H1 (cell line): ENCODE results near the gene B3GAT1. TPM values are rescaled to one million over a fixed set of nuclear protein-coding genes. Genes with fewer than 3 reads are reported as not detected.

ENCODE experiments used
- CTCF ChIA-PET: fragments of 300-600 bp; sonication (Branson Sonifier 250); formaldehyde crosslinking; loops from one replicate; lab custom pipeline; 2021; ENCODE audit not compliant: partially characterized antibody; lab: Charles Lee
- POLR2A ChIA-PET: fragments of 300-600 bp; sonication (Branson Sonifier 250); formaldehyde crosslinking; loops from one replicate; lab custom pipeline; 2021; ENCODE audit warnings: inconsistent platforms; ENCODE audit not compliant: partially characterized antibody; lab: Charles Lee
- DNase-seq, 2 experiments: peaks; one replicate each; pipeline versions ENCODE4 v3.0.0 to v3.0.0-alpha.2; 2010 to 2022; ENCODE audit warnings: low spot score in 2 of 2, low read depth in 1 of 2, mixed read lengths in 1 of 2
- FAIRE-seq: peaks from 2 replicates; lab custom pipeline; 2011; peaks lifted over from hg19 to GRCh38; lab: Jason Lieb, UNC
- H2AFZ ChIP-seq: 2 replicates; pipeline ENCODE4 v1.8.1; 2012; ENCODE audit warnings: low read length, inconsistent platforms
- H2AK5ac ChIP-seq: 2 replicates; pipeline ENCODE4 v1.6.1; 2013; ENCODE audit warnings: low read depth, low read length
- H2BK120ac ChIP-seq: replicated peaks from 2 replicates; pipeline ENCODE3; 2013; ENCODE audit warnings: low read depth, low read length, inconsistent platforms
- H2BK12ac ChIP-seq: 2 replicates; pipeline ENCODE4 v1.6.1; 2013; ENCODE audit warnings: low read depth, low read length
- H2BK15ac ChIP-seq: 2 replicates; pipeline ENCODE4 v1.6.1; 2013; ENCODE audit warnings: low read length
- H2BK20ac ChIP-seq: 2 replicates; pipeline ENCODE4 v1.6.1; 2013; ENCODE audit warnings: low read length
- H2BK5ac ChIP-seq: 2 replicates; pipeline ENCODE4 v1.6.1; 2013; ENCODE audit warnings: low read depth, low read length
- H3K14ac ChIP-seq: 2 replicates; pipeline ENCODE4 v1.6.1; 2013; ENCODE audit warnings: inconsistent platforms; ENCODE audit not compliant: insufficient read length
- H3K18ac ChIP-seq: 2 replicates; pipeline ENCODE4 v1.6.1; 2013; ENCODE audit warnings: low read length; ENCODE audit errors: extremely low read depth
- H3K23ac ChIP-seq: 2 replicates; pipeline ENCODE4 v1.6.1; 2013; ENCODE audit warnings: inconsistent platforms; ENCODE audit not compliant: insufficient read length
- H3K23me2 ChIP-seq: 2 replicates; pipeline ENCODE4 v1.6.1; 2013; ENCODE audit warnings: low read depth, low read length
- H3K27ac ChIP-seq: 2 replicates; pipeline ENCODE4 v1.6.1; 2011; ENCODE audit warnings: low read depth, low read length, inconsistent platforms
- H3K27me3 ChIP-seq, 4 experiments: replicated peaks in 1 of 4; 1 replicate in 1 of 4; 2 replicates in 3 of 4; pipeline versions ENCODE4 v1.6.1 to v1.8.1; 2011 to 2013; ENCODE audit warnings: low read length in 3 of 4, mild to moderate bottlenecking in 3 of 4, inconsistent platforms in 2 of 4, mixed read lengths in 2 of 4, moderate library complexity in 1 of 4; ENCODE audit not compliant: control insufficient read depth in 3 of 4, insufficient read depth in 3 of 4; ENCODE audit errors: extremely low read depth in 1 of 4
- H3K36me3 ChIP-seq, 4 experiments: 2 replicates each; pipeline versions ENCODE4 v1.6.1 to v1.8.1; 2011 to 2013; ENCODE audit warnings: mild to moderate bottlenecking in 4 of 4, low read length in 3 of 4, moderate library complexity in 2 of 4, control low read depth in 1 of 4, inconsistent platforms in 1 of 4; ENCODE audit not compliant: insufficient read depth in 4 of 4, control insufficient read depth in 2 of 4
- H3K4ac ChIP-seq: replicated peaks from 2 replicates; pipeline ENCODE3; 2013; ENCODE audit warnings: low read length, low read depth, mixed read lengths, inconsistent platforms; ENCODE audit not compliant: insufficient read length
- H3K4me1 ChIP-seq, 4 experiments: replicated peaks in 1 of 4; 1 replicate in 1 of 4; 2 replicates in 3 of 4; pipeline versions ENCODE4 v1.6.1 to v1.8.1; 2011 to 2013; ENCODE audit warnings: low read length in 3 of 4, inconsistent platforms in 2 of 4, mixed read lengths in 1 of 4; ENCODE audit not compliant: insufficient read depth in 4 of 4, control insufficient read depth in 3 of 4
- H3K4me2 ChIP-seq, 2 experiments: 2 replicates each; pipeline versions ENCODE4 v1.6.1 to v1.8.1; 2011 to 2013; ENCODE audit warnings: low read depth in 2 of 2, low read length in 2 of 2, control low read depth in 1 of 2, inconsistent platforms in 1 of 2, mild to moderate bottlenecking in 1 of 2; ENCODE audit not compliant: insufficient read depth in 1 of 2
- H3K4me3 ChIP-seq, 4 experiments: fragments of 200-600, 300-600 bp in 1 of 4; sonication (generic), shearing (Covaris generic), sonication (Bioruptor Twin) in 1 of 4; 2 replicates each; pipeline versions ENCODE4 v1.5.1 to v1.8.1; 2011 to 2016; ENCODE audit warnings: low read length in 4 of 4, low read depth in 3 of 4, control low read depth in 2 of 4, inconsistent platforms in 2 of 4, mild to moderate bottlenecking in 2 of 4, mixed read lengths in 1 of 4, moderate library complexity in 1 of 4; ENCODE audit not compliant: insufficient read depth in 2 of 4; ENCODE audit errors: extremely low read depth in 1 of 4
- H3K56ac ChIP-seq: replicated peaks from 2 replicates; pipeline ENCODE3; 2013; ENCODE audit warnings: low read depth, mild to moderate bottlenecking, mixed read lengths, low read length, inconsistent platforms; ENCODE audit not compliant: insufficient read length
- H3K79me1 ChIP-seq: 2 replicates; pipeline ENCODE4 v1.6.1; 2013; ENCODE audit warnings: low read depth, low read length, control low read depth
- H3K79me2 ChIP-seq, 2 experiments: 2 replicates each; pipeline versions ENCODE4 v1.6.1 to v1.8.1; 2012 to 2013; ENCODE audit warnings: low read length in 2 of 2, mild to moderate bottlenecking in 2 of 2, inconsistent platforms in 1 of 2; ENCODE audit not compliant: insufficient read depth in 2 of 2, control insufficient read depth in 1 of 2
- H3K9ac ChIP-seq, 4 experiments: replicated peaks in 1 of 4; 1 replicate in 1 of 4; 2 replicates in 3 of 4; pipeline versions ENCODE4 v1.6.1 to v1.8.1; 2011 to 2013; ENCODE audit warnings: low read depth in 3 of 4, low read length in 3 of 4, control low read depth in 2 of 4, mild to moderate bottlenecking in 2 of 4, moderate library complexity in 2 of 4, inconsistent platforms in 1 of 4; ENCODE audit errors: extremely low read depth in 1 of 4
- H3K9me3 ChIP-seq, 2 experiments: 2 replicates each; pipeline versions ENCODE4 v1.6.1 to v1.8.1; 2012 to 2013; ENCODE audit warnings: mild to moderate bottlenecking in 2 of 2, moderate library complexity in 2 of 2, control low read depth in 1 of 2, inconsistent platforms in 1 of 2, low read depth in 1 of 2, low read length in 1 of 2, mixed read lengths in 1 of 2; ENCODE audit not compliant: insufficient read depth in 2 of 2
- H4K20me1 ChIP-seq, 2 experiments: replicated peaks in 1 of 2; 2 replicates each; pipeline versions ENCODE3 to v1.8.1; 2011 to 2013; ENCODE audit warnings: inconsistent platforms in 2 of 2, low read length in 2 of 2, mild to moderate bottlenecking in 1 of 2; ENCODE audit not compliant: insufficient read depth in 2 of 2, control insufficient read depth in 1 of 2
- H4K5ac ChIP-seq: 2 replicates; pipeline ENCODE4 v1.6.1; 2013; ENCODE audit warnings: low read length, low read depth, mixed read lengths, inconsistent platforms; ENCODE audit not compliant: insufficient read length
- H4K8ac ChIP-seq: 2 replicates; pipeline ENCODE4 v1.8.0; 2013; ENCODE audit warnings: mild to moderate bottlenecking, moderate library complexity, low read length, inconsistent platforms; ENCODE audit not compliant: insufficient read depth; ENCODE audit errors: extremely low read depth
- H4K91ac ChIP-seq: replicated peaks from 2 replicates; pipeline ENCODE3; 2013; ENCODE audit warnings: low read length, mixed read lengths, inconsistent platforms; ENCODE audit not compliant: insufficient read length
- BRCA1 ChIP-seq: IDR thresholded peaks from 2 replicates; pipeline ENCODE4 v1.6.1; 2012; ENCODE audit warnings: low read depth, low read length, improper control_type of control experiment
- CBX8 ChIP-seq: fragments of 300-800, 300-1000 bp; sonication (generic); IDR thresholded peaks from 2 replicates; pipeline ENCODE4 v1.7.1; 2016; ENCODE audit warnings: low read depth, low read length, borderline replicate concordance
- CREB1 ChIP-seq: IDR thresholded peaks from 2 replicates; pipeline ENCODE4 v1.6.1; 2012; ENCODE audit warnings: inconsistent platforms
- HDAC6 ChIP-seq: IDR thresholded peaks from one replicate; pipeline ENCODE4 v1.7.1; 2012; ENCODE audit warnings: low read depth, mild to moderate bottlenecking, inconsistent platforms, low read length, moderate library complexity
- RAD21 ChIP-seq, 2 experiments: IDR thresholded peaks in 1 of 2; conservative IDR thresholded peaks in 1 of 2; 2 replicates each; pipeline ENCODE4 v1.6.1; 2011; ENCODE audit warnings: low read depth in 2 of 2, low read length in 2 of 2, improper control_type of control experiment in 1 of 2, inconsistent platforms in 1 of 2, mild to moderate bottlenecking in 1 of 2, moderate library complexity in 1 of 2
- RXRA ChIP-seq: IDR thresholded peaks from 2 replicates; pipeline ENCODE4 v1.6.1; 2011; ENCODE audit warnings: low read depth, mild to moderate bottlenecking, low read length, moderate library complexity; ENCODE audit not compliant: insufficient read depth
- TAF1 ChIP-seq: IDR thresholded peaks from 2 replicates; pipeline ENCODE4 v1.6.1; 2011; ENCODE audit warnings: mild to moderate bottlenecking, low read depth, low read length
- WGBS, 2 experiments: shearing (Covaris generic) in 1 of 2; methylation state at CpG; one replicate each; pipeline versions ENCODE4 v1.1.6 to v1.1.7; 2013 to 2015; ENCODE audit warnings: low lambda C conversion rate in 2 of 2, mixed read lengths in 2 of 2, inconsistent platforms in 1 of 2, low coverage in 1 of 2, missing lambda C conversion rate in 1 of 2; ENCODE audit not compliant: insufficient replicate concordance in 2 of 2, insufficient coverage in 1 of 2, insufficient read length in 1 of 2; ENCODE audit errors: extremely low coverage in 1 of 2, missing lambda C conversion rate in 1 of 2; 5-methylcytosine and 5-hydroxymethylcytosine counted together
- polyA plus RNA-seq, 7 experiments: library from polyadenylated mRNA; depleted of rRNA in 3 of 7; stranded (reverse) in 5 of 7; unstranded in 2 of 7; fragments of >200 nt in 5 of 7; fragments of 200-250 nt in 2 of 7; gene quantifications; 1 replicate in 5 of 7; 2 replicates in 1 of 7; 4 replicates in 1 of 7; pipeline versions ENCODE4 v1.2.1 to v1.2.3, GENCODE V29; 2011 to 2013; ENCODE audit warnings: missing spikeins in 2 of 7, mixed read lengths in 2 of 7
- total RNA-seq: library from RNA; stranded (reverse); fragmentation: NEBNext Ultra II Directional; extraction: Animal tissue kit (Norgen Biotek cat#: 25700); gene quantifications from 2 replicates; pipeline ENCODE4 v1.2.1, GENCODE V29; 2021

B3GAT1 gene
- total and polyA plus RNA-seq, 2 of the 8 experiments (the other 6 are each of a cell fraction or from before 2014, with no cell fraction given): 19.7 to 32.4 TPM

GRCh38 chr11:134452026-134452837 lies 40.2 kb upstream of the B3GAT1 start:
- no peaks in the 10 kb centered on the region for H3K27me3 ChIP-seq
- no peak overlapping the region for H3K27ac ChIP-seq
- H2AK5ac ChIP-seq: no peak overlapping the region
- no peaks in the 10 kb centered on the region for H3K23me2 ChIP-seq
- ChIA-PET CTCF (no interaction called here), POLR2A (no interaction called here)
- H3K36me3 ChIP-seq: no peaks in the 10 kb centered on the region
- no peak overlapping the region for H2BK12ac ChIP-seq
- no peak overlapping the region for H2BK15ac ChIP-seq
- FAIRE-seq (no peak), DNase-seq (no peak)
- no peak overlapping the region for H2BK120ac ChIP-seq
- no peak overlapping the region for H4K91ac ChIP-seq
- H4K8ac ChIP-seq: no peak overlapping the region
- H3K4me3 ChIP-seq: no peak overlapping the region
- H3K79me1 ChIP-seq: no peaks in the 10 kb centered on the region; the same call in 1 of the 2 replicates
- H3K9me3 ChIP-seq: no peaks in the 10 kb centered on the region
- no peak overlapping the region for H3K56ac ChIP-seq
- no peak overlapping the region for H3K23ac ChIP-seq
- H4K5ac ChIP-seq: no peak overlapping the region
- H3K4me1 ChIP-seq: 0 out of 7 replicates have a peak, but pooled peaks cover 0 to 2% (median 0%) of the 10 kb centered on the region in 4 experiments
- H3K14ac ChIP-seq: no peak overlapping the region
- H2BK5ac ChIP-seq: no peak overlapping the region
- H3K79me2 ChIP-seq: no peaks in the 10 kb centered on the region
- no peak overlapping the region for H3K4ac ChIP-seq
- H2AFZ ChIP-seq: no peak overlapping the region
- H4K20me1 ChIP-seq: no peaks in the 10 kb centered on the region
- no peak overlapping the region for H3K18ac ChIP-seq
- no peak overlapping the region for H3K4me2 ChIP-seq
- WGBS, 2 experiments: 82% methylated on average over 12 of the region's 14 CpGs; no CpG with 5 or more reads in 1 of the 2 experiments
- no peak overlapping the region for H3K9ac ChIP-seq
- no peak overlapping the region for H2BK20ac ChIP-seq
- TF ChIP-seq CBX8 (no peak), BRCA1 (no peak), RXRA (no peak), TAF1 (no peak), HDAC6 (no peak), RAD21 (IDR thresholded peaks at IDR 0.05 in 1 of 2, conservative IDR thresholded peaks at IDR 0.05 in 1 of 2; ENCODE audit: low read depth in 2 of 2, low read length in 2 of 2) (no peak), CREB1 (no peak)
